Prostate gland (tissue), 2 donors: ENCODE data around the gene MUL1. TPM values are rescaled to one million over a fixed set of nuclear protein-coding genes. Genes with fewer than 3 reads are reported as not detected.

Experiments
- DNase-seq: peaks from one replicate; pipeline ENCODE4 v3.0.0-alpha.2; 2019; ENCODE audit warnings: low spot score
- H3K27ac ChIP-seq, 2 donors: fragments of 200-600 bp; sonication (generic); 2 replicates each; pipeline ENCODE4 v1.5.1; 2017 to 2019
- H3K27me3 ChIP-seq: fragments of 200-600 bp; sonication (generic); replicated peaks from 2 replicates; pipeline ENCODE4 v1.5.1; 2019; ENCODE audit not compliant: insufficient read depth
- H3K36me3 ChIP-seq, 2 donors: fragments of 200-600 bp; sonication (generic); 1 replicate in 1 of 2; 2 replicates in 1 of 2; pipeline versions ENCODE4 v1.5.1 to v1.8.1; 2017 to 2019
- H3K4me1 ChIP-seq: fragments of 200-600 bp; sonication (generic); replicated peaks from 2 replicates; pipeline ENCODE4 v1.5.1; 2019
- H3K4me3 ChIP-seq, 2 donors: fragments of 200-600 bp; sonication (generic); 2 replicates each; pipeline ENCODE4 v1.5.1; 2017 to 2019
- H3K9me3 ChIP-seq: fragments of 200-600 bp; sonication (generic); 2 replicates; pipeline ENCODE4 v1.5.1; 2017
- CTCF ChIP-seq, 4 experiments: fragments of 200-600 bp in 2 of 4; fragments of 450-650 bp in 2 of 4; sonication (generic) in 2 of 4; IDR thresholded peaks; 1 replicate in 3 of 4; 2 replicates in 1 of 4; pipeline ENCODE4 v1.5.1; 2016 to 2019; ENCODE audit warnings: antibody characterized with exemption in 4 of 4, mild to moderate bottlenecking in 2 of 4, moderate library complexity in 2 of 4
- POLR2A ChIP-seq: fragments of 450-650 bp; IDR thresholded peaks from one replicate; pipeline ENCODE4 v1.6.1; 2016; ENCODE audit warnings: antibody characterized with exemption, mild to moderate bottlenecking
- POLR2AphosphoS5 ChIP-seq: sonication (generic); formaldehyde crosslinking; IDR thresholded peaks from one replicate; pipeline ENCODE4 v1.6.1; 2017; ENCODE audit warnings: antibody characterized with exemption
- WGBS: methylation state at CpG from one replicate; pipeline ENCODE4 v1.1.5; 2018; 5-methylcytosine and 5-hydroxymethylcytosine counted together
- intact Hi-C: fragments of 100-400 bp; cut with DNase I; formaldehyde crosslinking; loops from one replicate; pipeline ENCODE4 v1.14.2; 2022
- total RNA-seq, 2 donors: library from RNA; depleted of rRNA; stranded (reverse); fragments of >200 nt; gene quantifications; one replicate each; pipeline ENCODE4 v1.1.0, GENCODE V29; 2016

MUL1 gene
- total RNA-seq, 2 donors from 2014 or later, result 30.0 to 37.0 TPM

GRCh38 chr1:20551945-20552727, 44.2 kb upstream of the MUL1 start, which contains the start of gene FAM43B:
Gene FAM43B (plus strand): TSS chr1:20552573. CDS start chr1:20552974, 401 bp downstream.
- TF ChIP-seq CTCF (IDR thresholded peaks at IDR 0.05) (no peak), POLR2A (no peak), POLR2AphosphoS5 (no peak)
- Histone ChIP-seq H3K4me3 (peak within 1 kb of the TSS; percentile 8 to 23), H3K4me1 (peaks cover 4% of the 10 kb centered on the region), H3K36me3 (no peaks in the 10 kb centered on the region), H3K9me3 (no peaks in the 10 kb centered on the region), H3K27me3 (peaks cover 28% of the 10 kb centered on the region), H3K27ac (no peak within 1 kb of the TSS)
- intact Hi-C loops, result no loop called here
- no peak for DNase-seq
- 1% methylated on average over 47 of the region's 47 CpGs for WGBS

- WGBS, result 86% methylated on average over 3 of the region's 3 CpGs
- Histone ChIP-seq H3K4me3 (no peak overlapping the region), H3K9me3 (no peaks in the 10 kb centered on the region), H3K4me1 (peaks cover 4% of the 10 kb centered on the region), H3K36me3 (no peaks in the 10 kb centered on the region), H3K27me3 (peaks cover 25% of the 10 kb centered on the region), H3K27ac (no peak overlapping the region)
- no peak for TF ChIP-seq POLR2A
- intact Hi-C loops, result no loop called here
- DNase-seq, result no peak
Measured at GRCh38 chr1:20551161-20551560, 43.2 kb upstream of the MUL1 start.

- intact Hi-C loops, result no loop called here
- TF ChIP-seq POLR2AphosphoS5 (no peak), CTCF (IDR thresholded peaks at IDR 0.05) (no peak), POLR2A (no peak)
- H3K27me3 ChIP-seq, result peaks cover 2% of the 10 kb centered on the region
- H3K9me3 ChIP-seq, result no peaks in the 10 kb centered on the region
- no peak for DNase-seq
- H3K36me3 ChIP-seq, result no peaks in the 10 kb centered on the region
- WGBS, result 88% methylated on average over 3 of the region's 3 CpGs
- no peaks in the 10 kb centered on the region for H3K4me1 ChIP-seq
- no peak overlapping the region for H3K27ac ChIP-seq
- no peak overlapping the region for H3K4me3 ChIP-seq
Measured at GRCh38 chr1:20546637-20547036, 38.7 kb upstream of the MUL1 start.

GRCh38 chr1:20540281-20540680, 32.3 kb upstream of the MUL1 start:
- intact Hi-C loops, result no loop called here
- H3K27ac ChIP-seq, result no peak overlapping the region
- no peaks in the 10 kb centered on the region for H3K4me1 ChIP-seq
- no peak for DNase-seq
- no peaks in the 10 kb centered on the region for H3K9me3 ChIP-seq
- 100% methylated on average over 1 of the region's 1 CpG for WGBS
- no peaks in the 10 kb centered on the region for H3K27me3 ChIP-seq
- no peak for TF ChIP-seq CTCF (IDR thresholded peaks at IDR 0.05)
- TF ChIP-seq POLR2AphosphoS5, result no peak
- no peak for TF ChIP-seq POLR2A
- no peaks in the 10 kb centered on the region for H3K36me3 ChIP-seq
- no peak overlapping the region for H3K4me3 ChIP-seq

GRCh38 chr1:20538760-20539551, 31.0 kb upstream of the MUL1 start:
- Histone ChIP-seq H3K4me1 (no peaks in the 10 kb centered on the region), H3K4me3 (no peak overlapping the region), H3K27ac (no peak overlapping the region), H3K27me3 (no peaks in the 10 kb centered on the region), H3K36me3 (no peaks in the 10 kb centered on the region), H3K9me3 (no peaks in the 10 kb centered on the region)
- WGBS, result 63% methylated on average over 3 of the region's 3 CpGs
- DNase-seq, result no peak
- intact Hi-C loops, result no loop called here
- no peak for TF ChIP-seq POLR2A
